Putamen (tissue), 1 donor: ENCODE data around the gene CR1.
"Not testable (repeated sequence)": the region's sequence is repeated elsewhere in the genome, so short reads cannot be mapped to it uniquely, and the experiment has no call there.

Experiments used
- DNase-seq: peaks from one replicate; pipeline ENCODE4 v3.0.0-alpha.2; 2016; ENCODE audit warnings: low spot score

CR1 gene

GRCh38 chr1:207581496-207582153 lies 85.7 kb downstream of the CR1 start:
- DNase-seq: no peak

GRCh38 chr1:207589506-207589905 lies 93.5 kb downstream of the CR1 start:
- DNase-seq: not testable (repeated sequence)

GRCh38 chr1:207591205-207591604 lies 95.2 kb downstream of the CR1 start:
- peak; percentile 32 for DNase-seq

- DNase-seq: not testable (repeated sequence)
Measured at GRCh38 chr1:207594095-207594494, 98.1 kb downstream of the CR1 start.

- DNase-seq: no peak
Measured at GRCh38 chr1:207603777-207604176, 107.8 kb downstream of the CR1 start.

GRCh38 chr1:207605444-207606361 lies 109.7 kb downstream of the CR1 start:
- no peak for DNase-seq

GRCh38 chr1:207606362-207606755 lies 110.4 kb downstream of the CR1 start:
- DNase-seq: no peak

- no peak for DNase-seq
Measured at GRCh38 chr1:207612762-207613161, 116.8 kb downstream of the CR1 start.

GRCh38 chr1:207619871-207620542 lies 124.0 kb downstream of the CR1 start:
- peak; percentile 27 for DNase-seq

- no peak for DNase-seq
Measured at GRCh38 chr1:207620543-207620893, 124.6 kb downstream of the CR1 start.

GRCh38 chr1:207625504-207626071 lies 129.6 kb downstream of the CR1 start:
- not testable (repeated sequence) for DNase-seq

GRCh38 chr1:207626972-207627337 lies 131.0 kb downstream of the CR1 start:
- no peak for DNase-seq

- no peak for DNase-seq
Measured at GRCh38 chr1:207627496-207627895, 131.5 kb downstream of the CR1 start.

- no peak for DNase-seq
Measured at GRCh38 chr1:207628776-207629175, 132.8 kb downstream of the CR1 start.

- DNase-seq: no peak
Measured at GRCh38 chr1:207631137-207631536, 135.2 kb downstream of the CR1 start.

- DNase-seq: no peak
Measured at GRCh38 chr1:207633226-207633625, 137.3 kb downstream of the CR1 start.

GRCh38 chr1:207633699-207634289 lies 137.8 kb downstream of the CR1 start:
- DNase-seq: not testable (repeated sequence)

GRCh38 chr1:207634293-207634692 lies 138.3 kb downstream of the CR1 start:
- DNase-seq: not testable (repeated sequence)

- DNase-seq: not testable (repeated sequence)
Measured at GRCh38 chr1:207635569-207636186, 139.7 kb downstream of the CR1 start.

- not testable (repeated sequence) for DNase-seq
Measured at GRCh38 chr1:207638487-207639145, 142.7 kb downstream of the CR1 start.

GRCh38 chr1:207639362-207639761 lies 143.4 kb downstream of the CR1 start:
- DNase-seq: not testable (repeated sequence)
